Left hindlimb (tissue), 1 donor: ENCODE measurements around the gene DTD1.
A peak's percentile ranks its signal among the peaks of the same experiment; 100 is the strongest.

ENCODE experiments used
- DNase-seq: peaks from one replicate; pipeline ENCODE4 v3.0.0-alpha.2; 2018

DTD1 gene

GRCh38 chr20:18715564-18715963 is 127.7 kb downstream of the DTD1 start:
- DNase-seq: no peak

- no peak for DNase-seq
Observed at GRCh38 chr20:18717062-18717461, 129.2 kb downstream of the DTD1 start.

GRCh38 chr20:18718129-18718528 is 130.3 kb downstream of the DTD1 start:
- no peak for DNase-seq

GRCh38 chr20:18719426-18719825 is 131.6 kb downstream of the DTD1 start:
- peak; percentile 45 for DNase-seq

- no peak for DNase-seq
Observed at GRCh38 chr20:18721551-18722115, 133.8 kb downstream of the DTD1 start.

- DNase-seq: no peak
Observed at GRCh38 chr20:18722371-18722770, 134.5 kb downstream of the DTD1 start.

GRCh38 chr20:18724077-18724476 is 136.2 kb downstream of the DTD1 start:
- no peak for DNase-seq

GRCh38 chr20:18724788-18725464 is 137.1 kb downstream of the DTD1 start:
- no peak for DNase-seq

- DNase-seq: no peak
Observed at GRCh38 chr20:18727032-18727508, 139.2 kb downstream of the DTD1 start.

GRCh38 chr20:18728165-18728869 is 140.5 kb downstream of the DTD1 start:
- DNase-seq: no peak

GRCh38 chr20:18728870-18729224 is 141.0 kb downstream of the DTD1 start:
- DNase-seq: no peak

- DNase-seq: no peak
Observed at GRCh38 chr20:18729231-18729825, 141.5 kb downstream of the DTD1 start.

GRCh38 chr20:18731940-18732339 is 144.1 kb downstream of the DTD1 start:
- DNase-seq: no peak

- DNase-seq: no peak
Observed at GRCh38 chr20:18734525-18735189, 146.8 kb downstream of the DTD1 start.

- DNase-seq: no peak
Observed at GRCh38 chr20:18737140-18737539, 149.3 kb downstream of the DTD1 start.

GRCh38 chr20:18738055-18738454 is 150.2 kb downstream of the DTD1 start:
- no peak for DNase-seq

- DNase-seq: no peak
Observed at GRCh38 chr20:18738888-18739287, 151.0 kb downstream of the DTD1 start.

GRCh38 chr20:18739751-18740166 is 151.9 kb downstream of the DTD1 start:
- DNase-seq: peak; percentile 73

- no peak for DNase-seq
Observed at GRCh38 chr20:18740726-18741125, 152.9 kb downstream of the DTD1 start.

- no peak for DNase-seq
Observed at GRCh38 chr20:18742841-18743240, 155.0 kb downstream of the DTD1 start.

GRCh38 chr20:18743665-18744440 is 156.0 kb downstream of the DTD1 start:
- no peak for DNase-seq

- no peak for DNase-seq
Observed at GRCh38 chr20:18747090-18747489, 159.2 kb downstream of the DTD1 start.
